Stimulated activated CD4-positive, alpha-beta T cell treated with anti-CD3 and anti-CD28 coated beads, Interleukin-4, amount 100 ng/mL, for 1 hour (primary cell): ENCODE results near the gene SLC36A3.

Experiments
- DNase-seq: peaks from one replicate; pipeline ENCODE4 v3.0.0-alpha.2; 2020

Gene SLC36A3

GRCh38 chr5:151298063-151298855 is 5.3 kb downstream of the SLC36A3 start:
- DNase-seq = no peak

DNA sequence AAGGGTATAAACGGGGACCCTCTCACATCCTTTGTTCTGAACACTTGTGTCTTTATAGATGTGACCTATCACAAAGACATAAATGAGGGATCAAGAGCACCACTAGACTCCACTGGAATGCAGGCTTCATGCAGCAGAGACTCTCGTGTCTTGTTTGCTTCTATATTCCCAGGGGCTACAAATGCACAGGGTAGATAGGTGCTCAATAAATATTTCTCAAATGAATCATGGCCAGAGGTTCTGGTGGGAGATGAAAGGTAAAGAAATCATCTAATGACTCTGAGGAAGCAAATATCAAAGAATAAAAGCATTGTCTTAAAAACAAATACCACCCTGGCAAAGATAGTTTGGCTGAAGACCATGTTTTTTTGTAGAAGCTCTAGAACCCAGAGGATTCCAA is 6.6 kb downstream of the SLC36A3 start:
- DNase-seq = no peak

DNA sequence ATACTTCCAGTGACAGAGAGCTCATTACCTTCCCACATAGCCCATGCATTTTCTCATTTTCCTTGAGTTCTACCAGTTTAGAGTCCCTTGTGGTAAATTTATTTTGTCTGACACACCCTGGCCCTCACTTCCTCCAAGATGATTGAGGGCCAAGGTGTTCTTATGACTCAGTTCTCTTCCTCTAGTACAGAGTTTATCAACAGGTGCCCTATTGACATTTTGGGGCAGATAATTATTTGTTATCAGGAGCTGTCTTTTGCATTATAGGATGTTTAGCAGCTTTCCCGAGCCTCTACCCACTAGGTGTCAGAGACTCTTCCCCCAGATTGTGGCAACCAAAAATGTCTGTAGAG is 7.1 kb downstream of the SLC36A3 start:
- no peak for DNase-seq

GRCh38 chr5:151295791-151296477 is 7.6 kb downstream of the SLC36A3 start:
- no peak for DNase-seq

DNA sequence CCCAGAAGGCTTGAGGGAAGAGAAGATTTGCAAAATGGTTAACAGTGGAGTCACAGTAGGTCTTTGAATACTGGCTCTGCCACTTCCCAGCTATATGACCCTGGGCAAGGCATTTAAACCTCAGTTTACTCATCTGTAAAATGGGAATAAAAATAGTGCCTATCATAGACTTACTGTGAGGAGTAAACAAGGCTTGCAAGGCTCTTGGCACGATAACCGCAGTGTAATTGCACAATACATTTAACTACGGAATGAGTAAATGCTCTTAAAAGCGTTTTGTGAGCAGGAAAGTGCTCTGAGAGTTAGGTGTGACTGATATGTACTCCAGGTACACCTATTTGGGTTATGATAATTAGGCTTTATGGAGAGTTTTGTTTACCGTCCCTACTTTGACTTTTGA is 8.4 kb downstream of the SLC36A3 start:
- no peak for DNase-seq

DNA sequence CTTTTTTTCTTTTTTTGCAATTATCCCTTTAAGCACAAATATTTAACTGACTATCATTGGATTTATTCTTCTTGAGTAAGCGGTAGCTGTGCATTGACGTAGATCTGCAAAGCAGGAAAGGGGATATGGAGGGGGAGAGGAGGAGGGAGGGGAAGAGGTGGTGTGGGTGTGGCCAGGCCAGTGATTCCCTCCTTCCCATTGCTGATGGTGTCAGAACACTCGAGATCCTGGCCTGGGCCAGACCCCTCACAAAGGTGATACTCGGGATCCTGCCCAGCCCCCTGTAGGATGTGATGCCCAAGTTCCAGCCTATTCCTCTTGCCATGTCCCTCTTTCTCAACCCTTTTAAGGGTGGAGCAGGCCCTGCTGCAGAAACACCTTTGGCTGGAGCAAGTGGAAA is 9.9 kb downstream of the SLC36A3 start:
- DNase-seq = no peak

DNA sequence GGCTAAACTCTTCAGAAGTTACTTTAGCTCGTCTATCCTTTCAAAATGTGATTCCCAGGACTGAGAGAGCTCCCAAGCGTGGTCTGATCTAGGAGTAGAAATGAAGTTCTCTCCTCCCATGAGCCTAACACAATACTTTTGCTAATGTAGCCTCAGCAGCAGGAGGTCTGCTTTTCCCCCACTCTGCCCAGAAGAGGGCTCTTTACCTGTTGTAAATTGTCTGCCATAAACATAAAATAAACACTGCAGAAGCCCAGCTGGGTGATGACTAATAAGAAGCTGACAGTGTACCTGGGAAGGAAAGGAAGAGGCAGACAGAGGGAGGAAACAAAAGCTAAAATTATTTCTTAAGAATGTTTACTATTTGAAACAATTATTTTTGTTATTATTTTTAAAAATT is 15.4 kb downstream of the SLC36A3 start:
- no peak for DNase-seq

- no peak for DNase-seq
These were observed 17.3 kb downstream of the SLC36A3 start for GRCh38 chr5:151286246-151286645.

- DNase-seq = no peak
These were observed 17.9 kb downstream of the SLC36A3 start for GRCh38 chr5:151285683-151286082.

DNA sequence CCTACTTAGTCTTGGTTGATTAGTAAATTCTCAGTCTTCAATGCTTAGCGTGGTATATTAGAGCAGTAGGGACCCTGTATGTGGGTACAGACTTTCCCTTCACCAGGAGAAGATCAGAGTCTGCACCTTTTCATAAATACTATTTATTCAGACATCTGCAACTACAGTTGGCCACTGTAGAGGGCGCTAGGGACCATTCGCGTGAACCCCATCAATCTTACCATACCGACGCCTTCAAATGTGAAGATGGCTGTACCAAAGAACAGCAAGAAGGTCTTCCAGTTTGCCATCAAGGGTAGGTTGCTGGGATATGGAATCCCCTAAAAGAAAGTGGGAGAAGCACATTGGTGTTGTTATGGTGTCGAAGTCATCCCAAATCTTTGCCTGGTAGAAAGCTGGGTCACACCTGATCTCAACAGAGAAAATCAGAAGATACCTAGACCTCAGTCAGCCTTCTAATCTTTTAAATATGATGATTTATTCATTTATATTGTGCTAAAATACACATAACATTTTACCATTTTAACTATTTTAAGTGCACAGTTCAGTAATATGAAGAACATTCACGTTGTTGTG is 19.1 kb downstream of the SLC36A3 start:
- DNase-seq = no peak

- DNase-seq = no peak
These were observed 20.3 kb downstream of the SLC36A3 start for GRCh38 chr5:151283120-151283825.

GRCh38 chr5:151281001-151281639 is 22.4 kb downstream of the SLC36A3 start:
- no peak for DNase-seq

GRCh38 chr5:151280443-151280842 is 23.1 kb downstream of the SLC36A3 start:
- DNase-seq = no peak

DNA sequence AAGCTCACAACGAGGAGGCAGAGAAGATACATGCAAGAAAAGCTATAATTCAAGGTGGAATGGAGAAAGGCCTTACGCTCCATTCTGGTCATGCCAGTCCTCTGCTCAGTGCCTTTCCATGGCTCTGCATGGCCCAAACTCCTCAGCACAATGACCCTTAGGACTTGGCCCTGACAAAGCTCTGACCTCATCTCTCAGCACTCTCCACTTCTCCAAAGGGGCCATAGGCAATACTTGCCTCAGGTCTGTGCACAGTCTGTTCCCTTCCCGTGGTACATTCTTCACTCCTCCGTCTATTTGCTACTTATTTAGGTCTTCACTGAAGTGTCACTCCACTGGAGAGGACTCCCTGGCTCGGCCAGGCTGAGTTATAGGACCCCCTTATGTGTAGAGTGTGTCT is 24.7 kb downstream of the SLC36A3 start:
- DNase-seq = no peak

GRCh38 chr5:151275803-151276202 is 27.8 kb downstream of the SLC36A3 start:
- DNase-seq = no peak

DNA sequence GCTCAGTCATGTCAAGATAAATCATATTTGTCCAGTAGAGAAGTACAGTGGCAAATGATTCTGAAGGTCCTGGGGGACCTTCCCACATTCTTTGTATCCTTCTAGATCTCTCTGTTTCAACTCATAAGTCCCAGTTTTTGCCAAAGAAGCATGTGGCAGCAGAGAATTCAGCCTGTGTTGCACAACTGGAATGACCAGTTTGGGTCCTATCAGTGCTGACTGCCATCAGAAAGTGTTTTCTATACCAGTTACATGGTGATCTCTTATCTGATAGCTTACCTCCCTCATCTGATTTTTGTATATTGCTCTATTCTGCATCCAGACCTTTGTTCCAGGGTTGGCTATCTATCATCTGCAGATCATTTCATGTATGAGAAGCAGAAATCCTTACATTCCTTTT is 28.9 kb downstream of the SLC36A3 start:
- DNase-seq = no peak

DNA sequence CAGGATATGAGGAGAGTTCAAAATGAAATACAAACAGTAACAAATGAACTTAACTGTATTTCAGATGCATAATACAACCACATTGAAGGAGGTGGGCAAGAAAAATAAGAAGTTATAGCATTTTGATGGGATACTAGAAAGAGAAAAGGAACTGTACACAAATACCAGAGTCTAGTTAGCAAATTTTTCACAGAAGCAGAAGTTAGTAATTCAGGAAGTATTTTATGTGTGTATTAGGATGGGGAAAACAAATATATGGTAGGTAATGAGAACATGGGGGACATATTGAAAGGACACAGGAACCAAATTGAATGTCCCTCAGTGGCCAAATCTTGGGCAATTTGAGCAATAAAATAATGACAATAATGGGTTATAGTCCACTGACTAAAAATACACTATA is 32.2 kb downstream of the SLC36A3 start:
- no peak for DNase-seq

DNA sequence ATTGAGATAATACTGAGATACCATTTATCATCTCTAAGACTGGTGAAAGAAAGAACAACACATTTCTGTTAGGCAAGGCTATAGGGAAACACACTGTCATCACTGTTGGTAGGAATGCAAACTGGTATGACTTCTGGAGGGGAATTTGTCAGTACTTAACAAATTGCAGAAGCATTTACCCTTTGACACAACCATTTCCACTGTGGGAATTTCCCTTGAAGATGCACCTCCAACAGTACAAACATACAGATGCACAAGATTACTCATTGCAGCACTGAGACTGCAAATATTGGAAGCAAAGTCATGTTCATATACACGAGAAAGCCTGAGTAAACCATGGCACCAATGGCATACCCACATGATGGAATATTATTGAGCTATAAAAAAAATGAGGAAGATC is 33.0 kb downstream of the SLC36A3 start:
- DNase-seq = no peak

DNA sequence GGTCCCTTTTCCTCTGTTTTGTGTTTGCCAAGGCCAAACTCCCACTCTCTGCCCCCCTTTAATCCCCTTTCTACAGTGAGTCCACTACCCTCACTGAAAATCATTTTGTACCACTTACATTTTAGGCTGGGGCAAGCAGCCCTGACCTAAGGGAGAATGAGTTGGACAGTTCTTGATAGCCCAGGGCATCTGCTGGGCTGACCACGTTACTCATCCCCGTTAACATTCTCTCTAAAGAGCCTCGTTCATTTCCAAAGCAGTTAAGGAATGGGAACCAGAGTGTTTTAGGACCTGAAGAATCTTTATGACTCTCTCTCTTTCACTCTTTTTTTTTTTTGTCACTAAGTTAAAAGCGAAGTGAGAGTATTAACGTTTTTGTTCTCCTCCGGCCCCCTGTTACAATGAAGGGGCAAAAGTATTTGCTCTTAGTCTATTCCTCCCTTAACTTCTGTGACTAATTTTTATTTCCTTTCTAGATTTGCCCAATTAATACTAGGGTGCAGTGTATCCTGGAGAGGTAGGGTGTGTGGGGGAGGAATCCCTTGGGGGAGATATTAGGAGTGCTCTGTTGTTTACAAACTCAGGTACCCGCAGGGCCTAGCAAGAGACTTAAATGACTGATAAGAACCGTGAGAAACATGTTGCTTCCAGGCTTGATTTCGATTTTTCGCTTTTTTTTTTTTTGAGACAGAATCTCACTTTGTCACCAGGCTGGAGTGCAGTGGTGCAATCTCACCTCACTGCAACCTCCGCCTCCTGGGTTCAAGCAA is 35.9 kb downstream of the SLC36A3 start:
- DNase-seq = no peak

GRCh38 chr5:151264113-151264512 is 39.5 kb downstream of the SLC36A3 start:
- no peak for DNase-seq

- DNase-seq = no peak
These were observed 41.0 kb downstream of the SLC36A3 start for GRCh38 chr5:151262532-151262931.

GRCh38 chr5:151259931-151260330 is 43.6 kb downstream of the SLC36A3 start:
- no peak for DNase-seq
